ENCODE measurements around the gene CPED1. TPM values are rescaled to one million over a fixed set of nuclear protein-coding genes. Genes with fewer than 3 reads are reported as not detected.

Gene CPED1
- total and polyA plus RNA-seq, 2 donors (not counting 1 experiment from before 2014, with no cell fraction given), result 70.2 to 196 TPM

GRCh38 chr7:120991581-120991980 is 3.1 kb downstream of the CPED1 start:
- Histone ChIP-seq H3K4me1 (ENCODE audit: control insufficient read depth, extremely low read depth, insufficient read depth, low read length) (peaks cover 9% of the 10 kb centered on the region), H3K36me3 (ENCODE audit: control insufficient read depth, insufficient read depth, low read length) (no peaks in the 10 kb centered on the region), H3K27ac (ENCODE audit: insufficient read depth, low read length) (peak overlapping the region; percentile 99), H3K79me2 (ENCODE audit: control insufficient read depth, insufficient read depth, low read length) (peaks cover 68% of the 10 kb centered on the region), H3K9ac (ENCODE audit: insufficient read depth, low read length) (peak overlapping the region; percentile 57), H3K27me3 (ENCODE audit: control insufficient read depth, insufficient read depth, low read length) (no peaks in the 10 kb centered on the region), H2AFZ (ENCODE audit: low read length) (no peak overlapping the region), H4K20me1 (ENCODE audit: control insufficient read depth, extremely low read depth, insufficient read depth, low read length) (no peaks in the 10 kb centered on the region), H3K4me3 (replicated peaks in 1 of 4; ENCODE audit: control extremely low read depth in 1 of 4, insufficient read depth in 1 of 4, low read depth in 3 of 4, low read length in 4 of 4) (peak overlapping the region; percentile 74 to 98 (median 90)), H3K4me2 (ENCODE audit: extremely low read depth, insufficient read depth, low read length) (peak overlapping the region; percentile 79), H3K9me3 (ENCODE audit: control insufficient read depth, insufficient read depth, low read depth, low read length) (no peaks in the 10 kb centered on the region)
- DNase-seq (ENCODE audit: low read depth in 2 of 2), result peak; percentile 81 to 84
- TF ChIP-seq CTCF (conservative IDR thresholded peaks at IDR 0.05 in 1 of 2, IDR thresholded peaks at IDR 0.05 in 1 of 2; ENCODE audit: low read depth in 1 of 2, low read length in 2 of 2), result no peak
- TF ChIP-seq EZH2 (IDR thresholded peaks at IDR 0.05; ENCODE audit: low read length, missing control alignments), result no peak

- H3K4me1 ChIP-seq (ENCODE audit: control insufficient read depth, extremely low read depth, insufficient read depth, low read length), result peaks cover 9% of the 10 kb centered on the region
- TF ChIP-seq EZH2 (IDR thresholded peaks at IDR 0.05; ENCODE audit: low read length, missing control alignments), result no peak
- peak overlapping the region; percentile 78 for H3K27ac ChIP-seq (ENCODE audit: insufficient read depth, low read length)
- H3K9me3 ChIP-seq (ENCODE audit: control insufficient read depth, insufficient read depth, low read depth, low read length), result no peaks in the 10 kb centered on the region
- H3K27me3 ChIP-seq (ENCODE audit: control insufficient read depth, insufficient read depth, low read length), result no peaks in the 10 kb centered on the region
- H3K36me3 ChIP-seq (ENCODE audit: control insufficient read depth, insufficient read depth, low read length), result no peaks in the 10 kb centered on the region
- peak overlapping the region; percentile 58 for H3K9ac ChIP-seq (ENCODE audit: insufficient read depth, low read length)
- DNase-seq (ENCODE audit: low read depth in 2 of 2), result no peak
- H2AFZ ChIP-seq (ENCODE audit: low read length), result no peak overlapping the region
- H4K20me1 ChIP-seq (ENCODE audit: control insufficient read depth, extremely low read depth, insufficient read depth, low read length), result no peaks in the 10 kb centered on the region
- peak overlapping the region; percentile 74 to 98 (median 90) for H3K4me3 ChIP-seq (replicated peaks in 1 of 4; ENCODE audit: control extremely low read depth in 1 of 4, insufficient read depth in 1 of 4, low read depth in 3 of 4, low read length in 4 of 4)
- peaks cover 76% of the 10 kb centered on the region for H3K79me2 ChIP-seq (ENCODE audit: control insufficient read depth, insufficient read depth, low read length)
- H3K4me2 ChIP-seq (ENCODE audit: extremely low read depth, insufficient read depth, low read length), result peak overlapping the region; percentile 79
Observed at GRCh38 chr7:120992272-120992964, 3.9 kb downstream of the CPED1 start.

GRCh38 chr7:120992965-120993494 is 4.5 kb downstream of the CPED1 start:
- Histone ChIP-seq H3K4me2 (ENCODE audit: extremely low read depth, insufficient read depth, low read length) (peak overlapping the region; percentile 79), H3K9ac (ENCODE audit: insufficient read depth, low read length) (no peak overlapping the region), H3K36me3 (ENCODE audit: control insufficient read depth, insufficient read depth, low read length) (no peaks in the 10 kb centered on the region), H3K27ac (ENCODE audit: insufficient read depth, low read length) (peak overlapping the region; percentile 78), H3K4me3 (replicated peaks in 1 of 4; ENCODE audit: control extremely low read depth in 1 of 4, insufficient read depth in 1 of 4, low read depth in 3 of 4, low read length in 4 of 4) (peak overlapping the region; percentile 74 to 98 (median 90)), H2AFZ (ENCODE audit: low read length) (no peak overlapping the region), H3K79me2 (ENCODE audit: control insufficient read depth, insufficient read depth, low read length) (peaks cover 80% of the 10 kb centered on the region), H3K4me1 (ENCODE audit: control insufficient read depth, extremely low read depth, insufficient read depth, low read length) (peaks cover 9% of the 10 kb centered on the region), H3K27me3 (ENCODE audit: control insufficient read depth, insufficient read depth, low read length) (no peaks in the 10 kb centered on the region), H4K20me1 (ENCODE audit: control insufficient read depth, extremely low read depth, insufficient read depth, low read length) (no peaks in the 10 kb centered on the region), H3K9me3 (ENCODE audit: control insufficient read depth, insufficient read depth, low read depth, low read length) (no peaks in the 10 kb centered on the region)
- DNase-seq (ENCODE audit: low read depth in 2 of 2), result peak in 1 of 2 donors; percentile 41
- TF ChIP-seq EZH2 (IDR thresholded peaks at IDR 0.05; ENCODE audit: low read length, missing control alignments) (no peak), CTCF (conservative IDR thresholded peaks at IDR 0.05 in 1 of 2, IDR thresholded peaks at IDR 0.05 in 1 of 2; ENCODE audit: low read depth in 1 of 2, low read length in 2 of 2) (no peak)

Measured in fibroblast of lung (primary cell).